Ovary (tissue), 9 donors: Measurements from ENCODE around the gene COL4A5. TPM values are rescaled to one million over a fixed set of nuclear protein-coding genes. Genes with fewer than 3 reads are reported as not detected.

ENCODE experiments used
- DNase-seq, 5 donors: peaks; one replicate each; pipeline ENCODE4 v3.0.0-alpha.2; 2019 to 2020
- H3K27ac ChIP-seq, 2 donors: fragments of 200-600 bp; one replicate each; pipeline versions ENCODE4 v1.5.1 to v1.8.0; 2019 to 2022
- H3K27me3 ChIP-seq: fragments of 200-600 bp; one replicate; pipeline ENCODE4 v1.8.0; 2022
- H3K36me3 ChIP-seq: fragments of 200-600 bp; sonication (generic); one replicate; pipeline ENCODE4 v1.5.1; 2019
- H3K4me1 ChIP-seq: one replicate; pipeline ENCODE4 v1.8.1; 2013; ENCODE audit warnings: mild to moderate bottlenecking, moderate library complexity; ENCODE audit not compliant: insufficient read depth
- H3K4me3 ChIP-seq: fragments of 200-600 bp; sonication (generic); one replicate; pipeline ENCODE4 v1.5.1; 2017
- H3K9me3 ChIP-seq, 2 donors: fragments of 200-600 bp in 1 of 2; sonication (generic) in 1 of 2; one replicate each; pipeline versions ENCODE4 v1.5.1 to v1.8.1; 2013 to 2019; ENCODE audit warnings: mild to moderate bottlenecking in 1 of 2, moderate library complexity in 1 of 2
- CTCF ChIP-seq, 3 donors: fragments of 450-650 bp in 2 of 3; fragments of 200-600 bp in 1 of 3; IDR thresholded peaks; one replicate each; pipeline versions ENCODE4 v1.5.1 to v1.8.0; 2016 to 2022; ENCODE audit warnings: antibody characterized with exemption in 3 of 3, mild to moderate bottlenecking in 1 of 3
- EP300 ChIP-seq: sonication (generic); formaldehyde crosslinking; IDR thresholded peaks from one replicate; pipeline ENCODE4 v1.6.1; 2017; ENCODE audit warnings: antibody characterized with exemption
- POLR2A ChIP-seq: fragments of 450-650 bp; IDR thresholded peaks from one replicate; pipeline ENCODE4 v1.6.1; 2017; ENCODE audit warnings: antibody characterized with exemption, mild to moderate bottlenecking, moderate library complexity
- WGBS, 3 donors: extraction: QIAGEN DNeasy Blood & Tissue Kit in 1 of 3; methylation state at CpG; one replicate each; pipeline versions ENCODE4 v1.1.5 to v1.1.7; 2013 to 2017; 5-methylcytosine and 5-hydroxymethylcytosine counted together
- intact Hi-C, 4 donors: fragments of 100-400 bp; cut with DNase I; formaldehyde crosslinking; loops; one replicate each; pipeline versions ENCODE4 v1.11.0 to v1.15.1; 2022 to 2023
- polyA plus RNA-seq, 2 donors: library from polyadenylated mRNA; stranded (reverse); fragments of 200-250 nt in 1 of 2; fragments of 350-450 nt in 1 of 2; fragmentation: Illumina TruSeq in 1 of 2; extraction: RNeasy Lipid Tissue Mini Kit (QIAGEN cat#74804) in 1 of 2; gene quantifications; one replicate each; pipeline ENCODE4 v1.2.3, GENCODE V29; 2013 to 2014
- total RNA-seq, 7 donors: library from RNA; depleted of rRNA in 2 of 7; stranded (reverse); fragments of >200 nt in 2 of 7; fragmentation: NEBNext Ultra II Directional in 3 of 7; extraction: Animal tissue kit (Norgen Biotek cat#: 25700) in 3 of 7; gene quantifications; one replicate each; pipeline versions ENCODE4 v1.1.0 to v1.2.4, GENCODE V29; 2016 to 2023
- donor health status: DM: no; HTN: no; CAD: no; lungs with moderate emphysema.
- donor health status: DM: no; HTN: no; CAD: no.
- donor health status: Bipolar disorder and iron deficiency.
- donor health status: DM: yes; HTN: yes; CAD: no.
- donor health status: DM: no; HTN: no; CAD: no.
- donor health status: DM: yes; HTN: yes; CAD: no.

Gene COL4A5
- total and polyA plus RNA-seq, 9 donors: 10.2 to 75.9 (median 45.3) TPM

DNA sequence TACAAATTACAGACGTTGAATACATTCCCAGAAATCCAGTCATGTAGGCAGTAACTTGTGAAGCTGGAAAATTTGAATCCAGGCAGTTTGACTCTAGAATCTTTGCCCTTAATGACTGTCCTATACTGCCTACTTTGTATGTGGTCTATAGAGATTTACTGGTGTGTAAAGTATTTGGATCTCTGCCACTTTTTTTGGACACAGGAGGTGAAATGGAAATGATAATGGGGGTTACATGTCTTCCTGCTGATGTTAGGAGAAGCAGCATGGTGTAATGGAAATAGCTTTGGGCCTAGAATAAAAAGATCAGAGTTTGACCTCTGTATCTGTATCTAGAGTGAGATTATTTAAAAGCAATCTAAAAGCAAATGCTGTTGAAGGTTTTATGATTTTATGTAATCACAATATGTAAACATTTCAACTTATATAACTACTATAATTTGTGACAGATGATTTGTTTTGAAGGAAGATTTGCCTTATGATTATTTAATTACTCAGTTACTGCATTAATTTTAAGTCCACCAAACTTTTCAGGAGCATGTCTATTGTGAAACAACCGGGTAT is 3.3 kb downstream of the COL4A5 start:
- no peaks in the 10 kb centered on the region for H3K4me1 ChIP-seq
- H3K4me3 ChIP-seq: no peak overlapping the region
- no peaks in the 10 kb centered on the region for H3K9me3 ChIP-seq
- H3K36me3 ChIP-seq: no peaks in the 10 kb centered on the region
- H3K27me3 ChIP-seq: no peaks in the 10 kb centered on the region
- H3K27ac ChIP-seq: no peak overlapping the region
- TF ChIP-seq CTCF (IDR thresholded peaks at IDR 0.05): no peak
- no peak for TF ChIP-seq POLR2A
- intact Hi-C loops: no loop called here
- WGBS, 3 donors: 34 to 49% (median 49%) methylated on average over 2 of the region's 2 CpGs
- DNase-seq: no peak

DNA sequence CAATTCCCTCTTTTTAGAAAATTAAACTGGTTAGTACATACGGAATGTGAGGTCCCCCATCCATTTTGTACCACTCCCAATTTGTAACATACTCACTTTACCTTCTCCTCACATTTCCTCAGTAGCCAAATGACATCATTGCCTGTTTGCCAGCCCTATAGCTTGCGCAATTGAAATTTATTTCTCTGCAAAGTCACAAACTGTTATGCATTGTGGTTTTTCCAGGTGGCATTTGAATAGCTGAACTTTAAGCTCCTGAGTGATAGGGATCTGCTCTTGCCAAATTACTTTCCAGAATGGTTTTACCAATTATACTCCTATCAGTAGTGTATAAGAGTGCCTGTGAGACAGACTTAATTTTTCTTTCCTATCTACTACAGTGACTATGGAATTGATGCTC is 7.7 kb downstream of the COL4A5 start:
- Histone ChIP-seq H3K4me3 (no peak overlapping the region), H3K9me3 (no peaks in the 10 kb centered on the region), H3K36me3 (no peaks in the 10 kb centered on the region), H3K27me3 (no peaks in the 10 kb centered on the region), H3K4me1 (no peaks in the 10 kb centered on the region), H3K27ac (no peak overlapping the region)
- 61 to 67% (median 61%) methylated on average over 2 of the region's 2 CpGs for WGBS, 3 donors
- TF ChIP-seq EP300 (no peak), CTCF (IDR thresholded peaks at IDR 0.05) (no peak), POLR2A (no peak)
- intact Hi-C loops: no loop called here
- no peak for DNase-seq

DNA sequence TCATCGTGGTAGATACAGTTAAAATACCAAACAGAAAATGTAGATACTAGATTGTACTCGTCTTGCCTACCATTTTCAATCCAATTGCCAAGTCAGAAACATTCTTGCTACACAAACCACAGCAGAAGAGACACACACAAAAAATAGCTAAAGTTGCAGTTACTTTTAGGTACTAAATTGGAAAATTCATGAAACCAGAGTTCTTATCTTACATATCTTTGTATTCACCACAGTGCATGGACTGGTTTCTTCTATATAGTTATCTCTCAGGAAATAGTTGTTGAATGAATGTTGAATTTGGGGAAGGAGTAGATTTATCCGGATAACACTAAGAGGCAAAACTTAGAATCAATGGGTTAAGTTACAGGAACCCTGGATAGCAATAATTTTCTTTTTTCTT is 14.2 kb downstream of the COL4A5 start:
- no peak overlapping the region for H3K4me3 ChIP-seq
- WGBS, 3 donors: 66 to 71% (median 67%) methylated on average over 3 of the region's 3 CpGs
- no peak for TF ChIP-seq POLR2A
- no peak for TF ChIP-seq CTCF (IDR thresholded peaks at IDR 0.05)
- no peak for TF ChIP-seq EP300
- H3K27ac ChIP-seq: no peak overlapping the region
- H3K27me3 ChIP-seq: no peaks in the 10 kb centered on the region
- no peaks in the 10 kb centered on the region for H3K4me1 ChIP-seq
- intact Hi-C loops: no loop called here
- no peaks in the 10 kb centered on the region for H3K36me3 ChIP-seq
- DNase-seq: no peak
- H3K9me3 ChIP-seq: no peaks in the 10 kb centered on the region

DNA sequence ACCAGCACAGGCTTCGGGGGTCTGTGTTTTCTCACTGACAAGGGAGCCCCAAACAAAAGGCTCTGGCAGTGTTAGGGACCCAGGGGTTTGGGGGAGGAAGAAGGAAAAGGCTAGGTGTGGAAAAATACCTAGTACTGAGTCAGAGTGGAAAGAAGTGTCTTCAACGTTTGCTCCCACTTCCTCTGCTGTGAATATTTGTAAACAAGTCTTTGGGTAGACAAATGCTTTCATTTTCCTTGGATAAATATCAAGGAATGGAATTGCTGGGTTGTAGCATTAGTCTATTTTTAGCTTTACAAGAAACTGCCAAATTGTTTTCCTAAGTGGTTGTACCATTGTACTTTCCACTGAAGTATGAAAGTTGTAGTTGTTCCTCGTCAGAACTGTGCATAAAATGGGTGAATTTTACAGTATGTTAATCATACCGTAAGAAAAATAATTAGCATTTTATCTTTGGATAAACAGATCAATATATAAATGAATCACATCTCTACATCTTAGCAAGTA is 17.4 kb downstream of the COL4A5 start:
- WGBS, 3 donors: 47 to 49% (median 47%) methylated on average over 4 of the region's 4 CpGs
- H3K27me3 ChIP-seq: no peaks in the 10 kb centered on the region
- intact Hi-C loops: no loop called here
- TF ChIP-seq POLR2A: no peak
- TF ChIP-seq EP300: no peak
- no peak for TF ChIP-seq CTCF (IDR thresholded peaks at IDR 0.05)
- H3K4me3 ChIP-seq: no peak overlapping the region
- no peak for DNase-seq
- no peaks in the 10 kb centered on the region for H3K36me3 ChIP-seq
- H3K27ac ChIP-seq: no peak overlapping the region
- H3K4me1 ChIP-seq: no peaks in the 10 kb centered on the region
- no peaks in the 10 kb centered on the region for H3K9me3 ChIP-seq
